AG04450 (cell line): ENCODE results near the gene IKZF1. TPM values are rescaled to one million over a fixed set of nuclear protein-coding genes. Genes with fewer than 3 reads are reported as not detected.

ENCODE experiments used
- CTCF ChIA-PET: fragments of 300-600, 350-600 bp; formaldehyde crosslinking; extraction: SDS; loops from one replicate; lab custom pipeline; 2022; ENCODE audit warnings: antibody characterized with exemption, inconsistent platforms; lab: Charles Lee
- POLR2A ChIA-PET: fragments of 350-600 bp; formaldehyde crosslinking; extraction: SDS; loops from one replicate; lab custom pipeline; 2021; ENCODE audit warnings: antibody characterized with exemption, inconsistent platforms; lab: Yijun Ruan, JAX
- DNase-seq: peaks from one replicate; pipeline ENCODE4 v3.0.0-alpha.2; 2011; ENCODE audit warnings: low read depth, low spot score
- H3K27ac ChIP-seq: one replicate; pipeline ENCODE4 v1.5.1; 2012; ENCODE audit warnings: low read depth, low read length, control low read depth
- H3K27me3 ChIP-seq: one replicate; pipeline ENCODE4 v1.6.0; 2012; ENCODE audit warnings: low read length; ENCODE audit not compliant: control insufficient read depth, insufficient read depth
- H3K4me3 ChIP-seq: 2 replicates; pipeline ENCODE4 v1.5.1; 2011; ENCODE audit warnings: mild to moderate bottlenecking, low read depth, low read length, control low read depth
- H3K9me3 ChIP-seq: 2 replicates; pipeline ENCODE4 v1.5.1; 2012; ENCODE audit warnings: low read length; ENCODE audit not compliant: control insufficient read depth, insufficient read depth
- CTCF ChIP-seq: IDR thresholded peaks from 2 replicates; pipeline ENCODE4 v1.5.1; 2011; ENCODE audit warnings: low read depth, low read length, control low read depth, inconsistent platforms
- polyA plus RNA-seq: library from polyadenylated mRNA; depleted of rRNA; stranded (reverse); fragments of >200 nt; gene quantifications from 2 replicates; pipeline ENCODE4 v1.2.3, GENCODE V29; 2011

Gene IKZF1
- polyA plus RNA-seq, 1 experiment = not detected

- no peak for DNase-seq
- no peak overlapping the region for H3K27ac ChIP-seq
- TF ChIP-seq CTCF = no peak
- H3K9me3 ChIP-seq = no peaks in the 10 kb centered on the region; the same call in 1 of the 2 replicates
- H3K4me3 ChIP-seq = no peak overlapping the region
- CTCF ChIA-PET = no interaction called here
- H3K27me3 ChIP-seq = no peaks in the 10 kb centered on the region
- POLR2A ChIA-PET = no interaction called here
Observed at GRCh38 chr7:50379082-50379481, 74.6 kb downstream of the IKZF1 start.

GRCh38 chr7:50379539-50379938, 75.0 kb downstream of the IKZF1 start:
- no peak overlapping the region for H3K27ac ChIP-seq
- POLR2A ChIA-PET = no interaction called here
- no peak for DNase-seq
- no peak overlapping the region for H3K4me3 ChIP-seq
- TF ChIP-seq CTCF = no peak
- H3K9me3 ChIP-seq = no peaks in the 10 kb centered on the region; the same call in 1 of the 2 replicates
- CTCF ChIA-PET = interaction anchor here (0.9 kb wide), 1 partner anchor 783 kb away, joined by 3 read pairs; no protein-coding TSS in a partner anchor
- H3K27me3 ChIP-seq = no peaks in the 10 kb centered on the region

- H3K4me3 ChIP-seq = no peak overlapping the region
- CTCF ChIA-PET = no interaction called here
- H3K27me3 ChIP-seq = peaks cover 1% of the 10 kb centered on the region
- POLR2A ChIA-PET = no interaction called here
- DNase-seq = no peak
- H3K27ac ChIP-seq = no peak overlapping the region
- no peaks in the 10 kb centered on the region; the same call in 1 of the 2 replicates for H3K9me3 ChIP-seq
- no peak for TF ChIP-seq CTCF
Observed at GRCh38 chr7:50382455-50382854, 77.9 kb downstream of the IKZF1 start.

- Histone ChIP-seq H3K27ac (no peak overlapping the region), H3K27me3 (peaks cover 5% of the 10 kb centered on the region), H3K9me3 (no peaks in the 10 kb centered on the region; the same call in 1 of the 2 replicates), H3K4me3 (no peak overlapping the region)
- CTCF ChIA-PET = no interaction called here
- no peak for DNase-seq
- POLR2A ChIA-PET = no interaction called here
- no peak for TF ChIP-seq CTCF
Observed at GRCh38 chr7:50387351-50387750, 82.8 kb downstream of the IKZF1 start.

DNA sequence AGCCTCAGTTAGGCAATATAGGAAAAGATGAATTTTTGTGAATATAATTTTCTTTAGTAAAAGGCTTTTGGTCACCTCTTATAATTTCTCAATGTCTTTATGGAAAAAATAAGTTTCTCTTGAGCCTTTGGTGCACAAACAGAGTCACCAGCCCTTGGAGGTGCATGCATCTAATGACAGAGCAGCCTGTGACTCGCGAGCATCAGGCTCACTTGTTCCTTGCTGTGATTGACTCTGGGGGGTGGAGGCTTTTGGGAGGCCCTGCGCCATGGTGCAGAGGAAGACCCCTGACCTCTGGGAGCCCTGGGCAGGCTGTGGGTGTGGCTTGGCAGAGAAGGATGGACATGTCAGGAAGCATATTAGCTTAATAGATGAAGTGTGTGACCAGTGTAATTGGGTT, 85.4 kb downstream of the IKZF1 start:
- H3K27ac ChIP-seq = no peak overlapping the region
- CTCF ChIA-PET = no interaction called here
- no peak for DNase-seq
- POLR2A ChIA-PET = no interaction called here
- no peaks in the 10 kb centered on the region for H3K9me3 ChIP-seq
- peaks cover 5% of the 10 kb centered on the region for H3K27me3 ChIP-seq
- no peak overlapping the region for H3K4me3 ChIP-seq
- no peak for TF ChIP-seq CTCF
